HG02759 (cell line): ENCODE measurements around the gene STK16.

ENCODE experiments used
- ATAC-seq: cut with Tn5 transposase; IDR thresholded peaks from one replicate; pipeline ENCODE4 v1.9.1; 2021; ENCODE audit warnings: mild to moderate bottlenecking, moderate library complexity; ENCODE audit not compliant: unreplicated experiment

Gene STK16

DNA sequence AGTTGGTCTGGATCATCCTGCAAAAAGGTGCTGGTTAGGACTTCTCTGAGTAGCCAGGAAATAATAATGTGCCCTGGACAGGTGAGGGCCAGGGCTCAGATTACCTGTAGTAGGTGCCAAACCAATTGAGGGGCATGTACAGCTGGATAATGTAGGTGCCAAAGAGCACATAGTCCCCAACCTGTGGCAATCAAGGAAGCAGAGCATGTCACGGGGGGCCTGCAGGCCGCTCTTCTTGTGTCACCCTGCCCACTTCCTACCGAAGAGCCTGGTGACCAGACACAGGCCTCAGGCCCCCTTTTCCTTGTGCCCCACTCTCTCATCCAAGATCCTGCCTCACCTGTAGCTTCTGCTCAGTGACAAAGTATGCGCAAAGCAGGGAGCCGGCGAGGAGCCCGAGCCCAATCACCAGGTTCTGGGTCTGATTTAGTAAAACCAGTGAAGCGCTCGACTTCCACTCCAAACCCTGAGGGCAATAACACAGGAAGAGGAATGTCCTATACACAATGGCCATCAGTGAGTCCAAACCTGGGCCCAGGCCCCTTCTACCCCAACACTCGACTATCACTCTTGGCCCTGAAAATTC lies 31.7 kb upstream of the STK16 start:
- no peak for ATAC-seq

DNA sequence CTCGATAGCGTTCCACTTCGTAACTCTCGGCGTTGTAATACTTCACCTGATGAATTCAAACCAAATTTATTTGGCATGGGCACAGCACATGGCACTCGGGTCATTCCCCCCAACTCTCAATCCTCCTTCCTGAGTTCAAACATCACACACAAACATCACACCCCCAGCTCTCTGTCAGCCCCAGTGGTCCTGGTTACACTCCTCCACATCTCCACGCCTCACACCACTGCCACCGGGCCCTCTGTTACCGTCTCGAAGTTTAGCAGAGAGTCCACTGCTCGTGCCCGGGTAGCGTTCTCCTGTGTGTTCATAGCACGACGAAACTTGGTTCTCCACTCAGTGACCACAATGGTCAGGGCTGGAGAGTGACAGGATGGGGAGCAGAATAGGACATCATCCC lies 31.1 kb upstream of the STK16 start:
- no peak for ATAC-seq

DNA sequence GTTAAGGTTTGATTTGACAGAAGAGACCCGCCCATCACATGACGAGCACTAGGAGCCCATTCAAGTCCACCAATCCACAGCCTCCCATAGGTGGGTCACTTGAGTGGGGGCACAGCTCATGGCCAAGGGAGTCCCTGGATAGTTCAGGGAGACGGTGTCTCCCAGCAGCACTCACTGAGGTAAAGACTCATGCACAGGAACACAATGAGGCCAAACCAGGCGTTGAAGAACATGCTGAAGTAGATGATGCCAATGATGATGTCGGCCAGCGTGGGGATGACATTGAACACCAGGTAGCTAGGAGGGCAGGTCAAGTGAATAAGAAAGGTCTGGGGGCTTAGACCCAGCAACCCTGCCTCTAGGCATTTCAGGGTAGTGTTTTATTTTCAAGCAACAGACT lies 30.5 kb upstream of the STK16 start:
- no peak for ATAC-seq

DNA sequence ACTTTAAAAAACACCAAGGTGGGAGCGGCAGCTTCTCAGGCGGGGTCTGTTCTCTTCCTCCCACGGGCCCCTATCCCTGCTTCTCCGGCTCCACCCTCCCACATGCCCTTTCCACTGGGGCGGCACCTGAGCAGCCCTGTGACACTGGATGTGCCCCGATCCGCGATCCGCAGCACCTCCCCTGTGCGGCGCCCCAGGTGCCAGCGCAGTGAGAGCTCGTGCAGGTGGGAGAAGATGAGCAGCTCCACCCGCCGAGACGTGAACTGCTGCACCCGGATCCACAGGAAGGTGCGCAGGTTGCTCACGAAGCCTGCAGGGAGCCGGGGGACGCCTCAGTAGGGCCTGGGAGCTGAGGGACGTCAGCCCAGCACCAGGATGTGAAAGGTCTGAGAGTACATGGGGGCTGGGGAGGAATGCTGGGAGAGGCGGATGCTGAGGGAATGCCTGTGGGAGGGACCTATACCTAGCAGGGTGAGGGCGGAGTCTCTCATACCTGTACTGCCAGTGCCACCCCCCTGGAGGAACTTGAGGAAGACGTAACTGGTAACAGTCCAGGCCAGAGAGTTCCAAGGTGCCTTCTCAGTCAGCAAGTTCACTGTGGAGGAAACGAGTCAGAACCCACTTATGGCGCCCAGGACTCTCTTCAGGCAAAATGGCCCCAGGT lies 29.3 kb upstream of the STK16 start:
- no peak for ATAC-seq

DNA sequence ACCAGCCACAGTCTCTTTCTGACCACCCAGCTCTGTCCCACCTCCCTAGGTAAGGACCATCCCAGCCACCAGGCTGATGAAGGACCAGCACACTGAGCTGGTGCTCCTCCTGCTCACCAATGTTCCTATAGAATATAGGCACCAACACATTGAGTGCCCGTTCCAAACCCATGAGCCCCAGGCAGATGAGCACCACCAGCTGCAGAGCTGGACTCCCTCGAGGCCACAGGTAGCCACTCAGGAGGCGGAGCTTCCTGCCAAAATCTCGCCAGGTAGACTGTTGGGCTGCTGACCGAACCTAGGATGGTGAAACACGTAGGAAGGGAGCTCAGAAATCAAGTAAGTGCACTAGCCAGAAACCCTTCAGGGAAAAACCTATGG lies 28.8 kb upstream of the STK16 start:
- no peak for ATAC-seq

DNA sequence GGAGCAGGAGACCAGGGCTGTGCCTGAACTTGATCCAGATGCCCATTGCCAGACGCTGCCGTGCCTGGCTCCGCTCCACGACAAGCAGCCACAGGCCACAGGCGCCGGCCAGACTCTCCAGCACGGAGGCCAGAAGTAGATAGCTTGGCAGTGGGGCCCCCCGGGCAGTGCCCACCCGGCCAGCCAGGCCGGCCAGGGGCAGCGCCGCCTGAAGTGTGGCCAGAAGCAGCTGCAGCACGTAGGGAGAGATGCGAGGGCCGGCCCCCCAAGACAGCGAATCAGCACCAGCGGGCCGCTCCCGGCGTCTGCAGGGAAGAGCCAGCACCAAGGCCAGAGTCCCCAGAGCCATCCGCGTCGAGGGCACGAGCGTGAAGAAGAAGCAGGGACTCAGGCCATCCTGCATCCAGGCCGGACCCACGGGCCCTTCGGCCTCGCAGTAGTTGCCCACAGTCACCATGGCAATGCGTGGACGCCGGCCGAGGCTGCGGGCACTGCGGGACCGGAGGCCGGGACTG lies 27.0 kb upstream of the STK16 start:
- ATAC-seq, result peak; percentile 30

DNA sequence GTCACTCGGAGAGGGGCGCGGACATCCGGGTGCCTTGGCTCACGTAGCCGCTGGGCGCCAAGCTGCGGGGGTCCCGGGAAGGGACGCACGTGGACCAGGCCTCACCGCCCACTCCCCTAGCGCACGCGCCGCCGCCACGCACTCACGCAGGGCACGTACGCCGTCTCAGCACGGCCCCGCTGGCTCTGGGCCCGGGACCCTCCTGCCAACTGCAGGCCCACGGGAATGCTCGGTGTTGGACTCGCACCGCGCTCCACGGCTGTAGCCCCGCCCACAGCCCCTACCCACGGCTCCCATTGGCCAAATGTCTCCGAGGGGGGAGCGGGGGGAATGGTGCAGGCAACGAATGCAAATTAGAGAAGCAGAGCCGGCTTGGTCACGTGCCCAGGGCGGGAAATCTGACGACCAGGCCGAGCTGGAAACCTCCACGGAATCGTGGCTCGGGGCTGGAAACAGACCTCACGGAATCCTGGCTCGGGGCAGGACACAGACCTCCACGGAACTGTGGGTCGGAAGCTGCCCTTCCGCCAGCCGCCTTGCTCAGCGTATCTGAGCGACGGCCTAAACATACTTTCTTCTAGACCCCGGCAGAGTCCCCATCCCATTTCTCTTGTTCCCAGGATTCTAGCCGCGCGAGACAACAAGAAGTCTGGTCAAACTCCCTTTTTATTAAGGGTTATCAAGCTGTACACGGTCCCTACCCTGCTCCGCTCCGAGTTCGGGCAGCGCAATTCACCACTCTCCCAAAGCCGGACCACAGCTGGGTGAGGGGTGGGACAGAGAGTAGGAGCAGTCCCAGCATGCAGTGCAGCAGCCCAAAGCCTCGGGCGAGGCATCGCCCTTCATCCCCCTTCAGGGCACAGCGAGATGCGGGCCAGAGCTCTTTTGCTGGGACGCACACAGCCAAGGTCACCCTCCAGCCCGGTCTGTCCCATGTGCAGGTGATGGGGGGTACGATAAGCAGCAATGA lies 26.3 kb upstream of the STK16 start, which contains the start of gene ABCB6:
TSS of gene ABCB6 (minus strand) at position 227 of the 970 bp plus-strand sequence. CDS start 285 bp downstream, outside the sequence.
- ATAC-seq, result peak; percentile 79

DNA sequence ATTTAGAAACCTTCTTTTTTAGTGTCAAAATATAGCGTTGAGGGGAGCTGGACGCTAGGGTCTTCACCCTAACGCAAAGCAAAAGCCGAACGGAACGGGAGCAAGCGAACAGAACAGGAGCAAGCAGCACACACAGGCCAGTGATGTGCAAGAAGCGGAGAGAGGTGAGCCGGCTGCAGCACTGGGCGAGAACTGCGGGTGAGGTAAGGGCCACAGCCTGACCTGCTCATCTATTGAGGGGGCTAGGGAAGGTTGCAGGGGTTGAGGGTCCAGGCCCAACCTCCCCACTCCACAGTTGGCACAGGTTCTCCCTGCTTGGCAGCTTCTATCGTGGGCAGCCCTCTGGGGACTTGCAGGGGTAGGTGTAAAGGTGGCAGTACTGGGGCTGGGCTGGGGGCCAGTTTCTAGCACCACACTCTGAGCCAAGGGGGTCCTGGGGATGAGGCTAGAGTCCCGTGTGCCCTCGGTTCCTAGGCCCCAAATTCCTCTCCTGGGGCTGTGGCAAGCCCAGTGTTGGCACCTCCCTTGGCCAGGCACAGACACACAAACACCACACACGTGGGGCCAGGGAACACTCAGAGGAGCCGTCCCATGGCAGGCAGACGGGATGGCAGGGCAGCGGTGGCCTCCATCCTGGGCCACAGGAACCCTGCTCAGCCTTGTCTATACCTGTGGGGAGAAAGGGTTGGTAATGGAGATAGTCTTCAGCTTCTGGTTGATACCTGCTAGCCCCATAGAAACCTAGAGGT lies 25.3 kb upstream of the STK16 start:
- ATAC-seq, result no peak

DNA sequence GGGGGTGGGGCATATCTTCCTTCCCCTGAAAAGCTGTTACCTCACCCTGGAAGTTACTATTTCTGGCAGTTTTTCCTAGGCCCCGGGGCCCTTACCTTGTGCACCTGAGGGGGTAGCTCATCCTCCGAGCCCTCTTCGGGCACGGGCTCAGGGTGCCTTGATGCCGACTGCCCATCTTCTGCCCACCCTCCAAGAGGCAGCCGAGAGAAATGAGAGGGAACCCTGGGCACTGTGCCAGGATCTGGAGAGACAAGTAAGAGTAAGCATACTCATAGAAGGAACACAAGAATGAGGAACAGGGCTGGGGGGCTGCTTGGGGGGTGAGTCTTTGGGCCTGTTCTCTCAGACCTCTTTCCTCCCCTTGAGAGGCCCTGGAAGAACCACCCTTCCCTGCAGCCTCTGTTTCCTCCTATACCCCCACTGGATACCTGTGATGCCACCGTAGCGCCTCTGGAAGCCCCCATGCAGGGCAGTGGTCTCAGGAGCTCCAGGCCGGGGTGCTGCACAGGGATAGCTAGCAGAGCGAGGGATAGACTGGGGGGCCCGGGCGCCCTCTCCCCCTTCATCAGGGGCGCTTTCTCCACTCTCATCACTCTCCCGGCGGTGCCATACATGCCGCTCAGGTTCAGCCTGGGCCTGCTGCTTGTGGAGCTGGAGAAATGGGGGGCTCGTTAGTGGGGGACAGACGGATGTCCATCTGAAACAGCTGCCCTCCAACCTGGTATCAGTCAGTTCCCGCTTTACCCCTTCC lies 24.5 kb upstream of the STK16 start:
- no peak for ATAC-seq

DNA sequence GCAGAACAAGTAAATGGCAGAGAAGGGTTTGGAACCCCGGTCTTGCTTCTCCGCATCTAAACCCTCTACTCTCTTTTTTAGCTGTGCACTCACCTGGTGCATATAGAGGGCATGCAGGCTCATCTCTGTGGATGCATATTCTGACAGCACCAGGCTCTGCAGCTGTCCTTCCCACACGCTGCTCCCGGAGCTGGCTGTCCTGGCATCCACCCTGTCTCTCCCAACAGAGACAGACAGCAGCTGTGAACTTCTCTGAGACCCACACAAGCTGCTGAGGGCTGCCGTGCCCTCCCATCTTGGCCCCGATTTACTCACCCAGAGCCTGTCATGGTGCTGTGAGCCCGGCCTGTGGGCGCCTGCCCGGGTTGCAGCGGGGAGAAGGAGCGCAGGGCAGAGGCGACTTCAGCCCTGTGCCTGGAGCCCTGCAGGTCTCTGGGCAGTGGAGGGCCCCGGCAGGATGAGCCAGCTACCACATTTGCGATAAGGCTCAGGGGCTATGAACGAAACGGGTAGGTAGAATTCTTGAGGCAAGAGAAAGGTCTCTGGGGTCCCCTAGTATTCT lies 23.2 kb upstream of the STK16 start:
- no peak for ATAC-seq

DNA sequence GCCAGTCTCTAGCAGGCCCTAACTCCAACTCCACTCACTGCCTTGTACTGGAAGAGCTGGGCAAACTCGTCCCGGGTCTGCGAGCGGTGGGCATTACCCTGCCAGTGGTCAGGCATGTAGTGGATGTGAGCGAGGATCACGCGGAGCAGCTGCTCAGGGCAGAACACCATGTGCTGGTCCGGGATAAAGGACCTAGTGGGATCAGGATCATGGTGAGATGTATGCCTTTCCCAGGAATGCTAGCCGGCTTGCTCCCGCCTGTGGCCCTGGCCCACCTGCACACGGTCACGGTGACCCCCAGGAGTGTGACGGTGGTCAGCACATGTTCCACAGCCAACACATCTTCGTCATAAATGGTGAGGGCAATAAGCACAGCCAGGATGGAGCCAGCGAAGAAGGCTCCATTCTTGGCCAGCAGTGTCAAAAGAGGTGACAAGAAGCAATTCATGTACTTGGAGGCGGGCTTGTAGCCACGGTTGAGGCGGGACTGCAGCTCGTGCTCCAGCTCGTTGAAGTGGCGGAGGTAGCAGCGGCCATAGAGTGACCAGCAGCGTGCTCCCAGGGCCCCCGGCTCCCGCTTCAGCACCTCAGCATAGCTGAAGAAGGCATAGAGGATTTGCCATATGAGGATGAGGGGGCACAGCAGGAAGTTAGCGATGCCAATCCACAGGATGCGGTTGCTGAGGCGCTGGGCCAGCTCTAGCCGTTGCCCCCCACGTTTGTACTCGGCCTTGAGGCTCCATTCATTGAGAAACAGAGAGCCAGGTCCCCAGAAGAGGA lies 21.3 kb upstream of the STK16 start:
- ATAC-seq, result no peak

DNA sequence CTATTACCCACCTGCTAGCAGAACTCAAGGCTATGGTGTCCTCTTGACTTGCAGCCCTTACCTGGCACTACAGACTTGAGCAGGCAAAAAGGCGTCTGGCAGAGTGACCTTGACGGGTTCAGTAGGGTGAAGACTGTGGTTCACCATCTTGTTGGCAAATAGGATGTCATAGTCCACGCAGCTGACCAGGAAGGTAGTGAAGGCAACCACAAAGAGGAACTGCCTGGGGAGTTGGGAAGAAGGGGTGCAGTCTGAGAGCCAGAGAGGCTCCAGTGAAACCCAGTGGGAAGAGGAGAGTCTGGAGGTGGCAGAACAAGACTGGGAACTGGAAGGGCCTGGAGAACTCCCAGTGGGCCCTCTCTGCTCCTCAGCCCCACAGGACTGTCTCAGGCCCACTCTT lies 19.9 kb upstream of the STK16 start:
- ATAC-seq, result no peak

DNA sequence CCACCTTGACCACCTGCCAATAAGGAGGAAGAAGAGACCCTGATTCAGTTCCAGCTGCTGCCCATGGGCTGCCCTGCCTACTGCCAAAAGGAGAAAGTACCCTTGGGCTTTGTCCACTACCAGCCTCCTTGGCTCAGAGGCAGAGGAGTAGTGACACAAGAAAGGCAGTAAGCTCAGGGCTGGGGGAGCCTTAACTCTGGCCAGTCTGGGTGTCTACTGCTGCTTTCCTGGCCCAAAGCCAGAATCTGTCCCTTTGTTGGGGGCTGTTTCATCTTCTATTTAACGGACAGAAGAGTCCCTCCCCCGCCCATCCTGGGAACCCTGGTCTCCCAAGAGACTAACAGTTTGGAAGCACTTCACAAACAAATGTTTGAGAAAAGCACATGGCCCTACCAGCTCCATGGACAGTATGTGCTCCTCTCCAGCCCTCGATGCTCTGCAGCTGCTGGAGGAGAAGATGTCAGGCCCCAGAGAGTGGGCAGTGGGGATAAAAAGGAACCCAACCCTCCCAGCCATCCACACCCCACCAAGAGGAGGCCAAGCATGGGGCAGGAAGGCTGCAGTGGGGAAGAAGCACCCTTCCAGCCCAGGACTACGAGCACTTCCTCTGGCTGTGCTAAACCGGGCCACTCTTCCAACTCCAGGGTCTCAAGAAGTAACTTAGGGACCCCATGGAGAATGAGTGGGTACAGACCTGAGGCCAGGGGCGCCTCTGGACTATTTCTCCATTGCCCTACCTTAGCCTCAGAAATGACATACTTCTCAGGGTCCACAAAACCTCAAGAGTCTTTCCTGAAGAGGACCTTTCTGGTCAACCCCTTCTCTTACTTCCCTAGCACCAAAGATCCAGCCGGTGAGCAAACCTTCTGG lies 17.0 kb upstream of the STK16 start:
- ATAC-seq, result no peak

DNA sequence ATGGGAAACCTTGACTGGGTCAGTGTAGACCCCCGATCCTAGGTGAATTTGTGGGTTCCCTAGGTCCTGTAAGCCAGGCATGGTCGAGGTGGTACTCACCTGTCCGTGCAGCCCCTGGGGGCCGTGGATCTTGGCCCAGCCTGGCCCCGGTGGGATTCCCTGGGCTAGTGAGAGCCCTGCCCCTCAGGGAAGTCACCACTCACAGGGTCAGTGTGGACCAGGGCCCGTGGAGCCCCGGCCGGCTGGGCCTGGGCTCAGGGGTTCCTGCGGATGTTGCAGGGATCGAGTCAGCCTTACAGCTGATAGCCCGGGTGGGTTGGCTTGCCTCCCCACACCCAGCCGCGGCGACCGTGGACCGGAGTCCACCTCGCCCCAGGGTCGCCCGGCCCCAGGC lies 16.4 kb upstream of the STK16 start:
- no peak for ATAC-seq

DNA sequence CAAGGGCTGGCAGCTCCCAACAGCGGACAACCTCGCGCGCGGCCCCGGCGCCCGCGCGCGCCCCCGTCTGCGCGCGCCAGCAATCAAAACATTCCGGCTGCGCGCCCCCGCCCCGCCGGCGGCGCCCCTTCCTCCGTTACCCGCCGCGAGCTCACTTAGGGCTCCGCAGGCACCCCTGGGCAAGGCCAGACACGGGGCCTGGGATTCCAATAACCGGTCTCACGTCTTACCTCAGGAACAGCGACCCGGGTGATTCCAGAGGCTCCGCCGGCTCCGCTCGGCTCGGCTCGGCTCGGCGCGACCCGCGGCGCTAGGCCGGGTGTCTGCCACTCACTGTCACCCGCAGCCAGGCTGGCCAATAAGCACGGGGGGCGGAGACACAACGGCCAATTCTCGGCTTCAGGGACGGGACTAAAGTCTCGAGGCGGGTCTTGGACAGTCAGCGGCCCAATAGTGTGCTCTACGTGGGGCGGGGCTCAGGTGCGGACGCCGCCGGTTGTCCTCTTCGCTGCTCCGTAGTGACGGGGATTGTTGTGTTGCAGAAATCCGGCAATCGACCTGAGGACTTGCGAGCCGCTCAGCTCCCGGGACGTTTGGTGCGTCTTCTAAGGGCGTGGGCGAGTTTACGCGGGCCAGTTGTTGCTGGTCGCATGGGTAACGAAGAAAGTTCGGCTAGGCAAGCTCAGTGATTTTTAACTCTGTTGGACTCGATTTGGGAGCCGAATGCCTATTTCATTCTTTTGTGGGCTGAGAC lies 15.8 kb upstream of the STK16 start, which contains the start of the genes ANKZF1 and ATG9A:
TSS of gene ANKZF1 (plus strand) at position 502 of the 754 bp plus-strand sequence. CDS start 452 bp downstream, outside the sequence.
TSS of gene ATG9A (minus strand) at position 332 of the 754 bp plus-strand sequence. CDS start 1,612 bp downstream, outside the sequence.
- peak; percentile 98 for ATAC-seq

DNA sequence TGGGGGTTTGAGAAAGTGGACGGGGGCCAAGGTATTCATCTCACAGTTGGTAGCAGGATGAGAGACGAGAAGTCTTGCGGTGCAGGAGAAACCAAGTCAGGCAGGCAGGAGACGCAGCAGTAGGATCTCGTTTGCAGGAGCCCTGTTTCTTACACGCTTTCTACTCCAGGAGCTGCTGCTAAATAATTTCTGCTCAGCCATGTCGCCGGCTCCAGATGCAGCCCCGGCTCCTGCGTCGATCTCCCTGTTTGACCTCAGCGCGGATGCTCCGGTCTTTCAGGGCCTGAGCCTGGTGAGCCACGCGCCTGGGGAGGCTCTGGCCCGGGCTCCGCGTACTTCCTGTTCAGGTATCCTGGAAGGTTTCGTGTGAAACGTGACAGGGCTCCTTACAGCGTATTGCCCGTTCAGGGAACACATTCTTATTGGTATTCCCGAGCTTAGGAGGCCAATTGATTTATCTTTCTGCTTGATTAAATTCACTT lies 15.2 kb upstream of the STK16 start:
- peak; percentile 0 for ATAC-seq

DNA sequence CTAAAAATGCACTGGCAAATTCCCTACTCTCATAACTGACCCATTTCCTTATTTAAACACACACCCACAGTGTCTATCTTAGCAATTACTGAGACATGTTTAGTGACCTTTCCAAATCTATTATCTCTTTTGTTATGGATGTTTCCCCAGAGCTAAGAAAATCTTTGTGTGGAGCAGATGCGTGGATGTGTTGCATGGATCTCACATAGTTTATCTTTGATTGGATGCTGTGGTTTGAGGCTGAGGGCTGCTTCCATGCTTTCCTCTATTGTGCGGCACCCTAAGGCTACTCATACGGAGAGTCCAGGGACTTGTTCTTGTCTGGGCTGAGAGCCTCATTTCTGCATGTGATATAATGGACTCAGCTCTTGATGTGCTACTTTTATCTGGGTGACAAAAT lies 10.9 kb upstream of the STK16 start:
- ATAC-seq, result no peak
